Measurements from ENCODE around the gene HOPX.
A peak's percentile ranks its signal among the peaks of the same experiment; 100 is the strongest.

The HOPX gene

GRCh38 chr4:56619816-56620215 lies 61.3 kb downstream of the HOPX start:
- Histone ChIP-seq H3K4me3 (ENCODE audit: low read length) (no peak overlapping the region), H3K27ac (ENCODE audit: low read length) (no peak overlapping the region), H3K9me3 (replicated peaks; ENCODE audit: insufficient read depth, low read length) (no peaks in the 10 kb centered on the region), H2AFZ (ENCODE audit: low read length) (no peak overlapping the region), H3F3A (ENCODE audit: insufficient read depth, low read length) (no peaks in the 10 kb centered on the region), H3K27me3 (replicated peaks; ENCODE audit: insufficient read depth, low read length) (no peaks in the 10 kb centered on the region), H3K4me2 (ENCODE audit: low read depth, low read length) (no peak overlapping the region), H4K20me1 (ENCODE audit: insufficient read depth, low read length) (no peaks in the 10 kb centered on the region), H3K4me1 (ENCODE audit: low read length) (peaks cover 14% of the 10 kb centered on the region), H3K79me2 (ENCODE audit: low read length) (no peaks in the 10 kb centered on the region), H3K9me2 (replicated peaks; ENCODE audit: insufficient read depth, low read length) (no peaks in the 10 kb centered on the region), H3K36me3 (replicated peaks; ENCODE audit: insufficient read depth, low read length) (no peaks in the 10 kb centered on the region), H3K9ac (ENCODE audit: low read length) (no peak overlapping the region)
- TF ChIP-seq EZH2 (optimal IDR thresholded peaks at IDR 0.05; ENCODE audit: low read depth, low read length) (no peak), CTCF (IDR thresholded peaks at IDR 0.05; ENCODE audit: low read length) (no peak), EZH2phosphoT487 (IDR thresholded peaks at IDR 0.05; ENCODE audit: low read length) (no peak)
- no peak for DNase-seq

- peak; percentile 79 for DNase-seq
- H3K79me2 ChIP-seq (ENCODE audit: low read length), result no peaks in the 10 kb centered on the region
- no peak overlapping the region for H3K9ac ChIP-seq (ENCODE audit: low read length)
- H3K27ac ChIP-seq (ENCODE audit: low read length), result no peak overlapping the region
- no peaks in the 10 kb centered on the region for H3F3A ChIP-seq (ENCODE audit: insufficient read depth, low read length)
- TF ChIP-seq EZH2 (optimal IDR thresholded peaks at IDR 0.05; ENCODE audit: low read depth, low read length) (no peak), CTCF (IDR thresholded peaks at IDR 0.05; ENCODE audit: low read length) (peak; percentile 40)
- no peaks in the 10 kb centered on the region for H3K9me3 ChIP-seq (replicated peaks; ENCODE audit: insufficient read depth, low read length)
- no peaks in the 10 kb centered on the region for H3K36me3 ChIP-seq (replicated peaks; ENCODE audit: insufficient read depth, low read length)
- H3K4me2 ChIP-seq (ENCODE audit: low read depth, low read length), result peak overlapping the region; percentile 22; the same call in 1 of the 2 replicates
- H3K9me2 ChIP-seq (replicated peaks; ENCODE audit: insufficient read depth, low read length), result no peaks in the 10 kb centered on the region
- H3K4me1 ChIP-seq (ENCODE audit: low read length), result peaks cover 14% of the 10 kb centered on the region
- no peaks in the 10 kb centered on the region for H3K27me3 ChIP-seq (replicated peaks; ENCODE audit: insufficient read depth, low read length)
- H4K20me1 ChIP-seq (ENCODE audit: insufficient read depth, low read length), result no peaks in the 10 kb centered on the region
- H3K4me3 ChIP-seq (ENCODE audit: low read length), result no peak overlapping the region
- no peak overlapping the region for H2AFZ ChIP-seq (ENCODE audit: low read length)
Observed at GRCh38 chr4:56619160-56619559, 61.9 kb downstream of the HOPX start.

- H3K27ac ChIP-seq (ENCODE audit: low read length), result no peak overlapping the region
- H3K4me1 ChIP-seq (ENCODE audit: low read length), result peaks cover 14% of the 10 kb centered on the region
- no peak overlapping the region for H3K9ac ChIP-seq (ENCODE audit: low read length)
- no peaks in the 10 kb centered on the region for H3K36me3 ChIP-seq (replicated peaks; ENCODE audit: insufficient read depth, low read length)
- H3K27me3 ChIP-seq (replicated peaks; ENCODE audit: insufficient read depth, low read length), result no peaks in the 10 kb centered on the region
- no peak overlapping the region for H3K4me3 ChIP-seq (ENCODE audit: low read length)
- H2AFZ ChIP-seq (ENCODE audit: low read length), result no peak overlapping the region
- H4K20me1 ChIP-seq (ENCODE audit: insufficient read depth, low read length), result no peaks in the 10 kb centered on the region
- no peak overlapping the region for H3K4me2 ChIP-seq (ENCODE audit: low read depth, low read length)
- no peaks in the 10 kb centered on the region for H3K9me3 ChIP-seq (replicated peaks; ENCODE audit: insufficient read depth, low read length)
- H3F3A ChIP-seq (ENCODE audit: insufficient read depth, low read length), result no peaks in the 10 kb centered on the region
- TF ChIP-seq EZH2 (optimal IDR thresholded peaks at IDR 0.05; ENCODE audit: low read depth, low read length) (no peak), CTCF (IDR thresholded peaks at IDR 0.05; ENCODE audit: low read length) (no peak), EZH2phosphoT487 (IDR thresholded peaks at IDR 0.05; ENCODE audit: low read length) (no peak)
- no peak for DNase-seq
- no peaks in the 10 kb centered on the region for H3K9me2 ChIP-seq (replicated peaks; ENCODE audit: insufficient read depth, low read length)
- no peaks in the 10 kb centered on the region for H3K79me2 ChIP-seq (ENCODE audit: low read length)
Observed at GRCh38 chr4:56618734-56619133, 62.4 kb downstream of the HOPX start.
